GM20431 (cell line): ENCODE measurements around the gene FGF9.

ENCODE experiments used
- in situ Hi-C: fragments of 300-500 bp; cut with MseI, MboI; formaldehyde crosslinking; loops from one replicate; pipeline ENCODE4 v1.15.0; 2020; ENCODE audit warnings: low sequenced_read_pairs; ENCODE audit not compliant: unreplicated experiment

Gene FGF9

GRCh38 chr13:21670883-21671619 is at the start of gene FGF9:
Gene FGF9, plus strand, starts transcription at chr13:21671073. Its CDS starts 840 bp downstream, at chr13:21671913.
- in situ Hi-C loops = no loop called here

DNA sequence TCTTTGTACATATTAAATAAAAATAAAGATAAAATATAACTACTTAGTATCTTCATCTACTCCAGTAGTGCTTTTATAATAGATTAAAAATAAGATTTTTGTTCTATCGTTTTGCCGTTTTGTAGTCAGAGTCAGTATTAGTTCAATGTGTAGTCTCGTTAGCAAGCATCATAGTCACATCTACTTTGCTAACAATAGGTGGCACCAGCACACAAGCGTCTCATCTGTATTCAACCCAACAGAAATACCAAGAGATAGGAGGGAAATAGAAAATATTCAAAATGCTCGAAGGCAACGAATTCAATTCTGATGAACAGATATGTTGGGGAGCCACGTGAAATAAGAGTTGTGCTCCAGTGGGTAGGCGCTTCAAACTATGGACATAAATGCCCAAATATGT is 45.5 kb upstream of the FGF9 start:
- in situ Hi-C loops = loop anchor here (25.0 kb wide), 2 partner anchors 662 to 1112 kb away; no protein-coding TSS in a partner anchor

GRCh38 chr13:21632196-21632595 is 38.7 kb upstream of the FGF9 start:
- in situ Hi-C loops = loop anchor here (25.0 kb wide), 2 partner anchors 655 to 1105 kb away; no protein-coding TSS in a partner anchor

DNA sequence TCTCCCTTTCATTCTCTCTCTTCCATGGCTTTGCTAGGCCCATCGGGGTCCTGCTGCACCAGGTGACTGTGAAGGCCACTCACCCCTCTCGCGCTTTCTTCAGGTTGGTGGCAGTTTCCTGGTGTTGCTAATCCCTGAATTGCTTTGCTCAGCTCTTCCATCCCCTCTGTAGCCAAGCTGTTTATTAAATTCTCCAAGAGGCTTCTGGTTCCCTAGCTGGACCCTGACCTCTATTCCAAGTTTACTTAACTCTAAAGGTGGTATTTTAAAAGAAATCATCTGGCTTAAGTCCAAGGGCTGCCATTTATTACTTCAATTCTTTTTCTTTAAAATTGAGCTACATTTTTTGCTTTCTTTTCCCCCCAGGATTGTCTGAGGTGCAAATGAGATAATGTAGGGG is 34.2 kb upstream of the FGF9 start:
- in situ Hi-C loops = loop anchor here (25.0 kb wide), 2 partner anchors 651 to 1101 kb away; no protein-coding TSS in a partner anchor

DNA sequence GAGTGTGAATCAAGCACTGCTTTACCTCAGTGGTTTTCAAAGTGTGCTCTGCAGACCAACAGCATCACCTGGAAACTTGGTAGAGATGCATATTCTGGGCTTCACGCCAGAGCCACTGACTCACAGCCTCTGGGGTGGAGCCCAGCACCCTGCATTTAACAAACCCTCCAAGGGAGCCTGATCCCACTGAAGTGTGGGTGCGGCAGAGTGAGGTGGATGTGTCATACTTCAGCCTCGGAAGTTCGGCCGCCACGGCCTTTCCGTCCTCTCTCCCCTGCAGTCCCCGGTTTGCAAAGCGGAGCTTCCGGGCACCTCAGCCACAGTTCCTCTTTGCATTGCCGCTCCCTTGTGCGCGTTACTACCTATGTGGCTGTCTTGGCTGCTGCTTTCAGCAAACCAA is 33.6 kb upstream of the FGF9 start:
- in situ Hi-C loops = loop anchor here (25.0 kb wide), 2 partner anchors 650 to 1100 kb away; no protein-coding TSS in a partner anchor

DNA sequence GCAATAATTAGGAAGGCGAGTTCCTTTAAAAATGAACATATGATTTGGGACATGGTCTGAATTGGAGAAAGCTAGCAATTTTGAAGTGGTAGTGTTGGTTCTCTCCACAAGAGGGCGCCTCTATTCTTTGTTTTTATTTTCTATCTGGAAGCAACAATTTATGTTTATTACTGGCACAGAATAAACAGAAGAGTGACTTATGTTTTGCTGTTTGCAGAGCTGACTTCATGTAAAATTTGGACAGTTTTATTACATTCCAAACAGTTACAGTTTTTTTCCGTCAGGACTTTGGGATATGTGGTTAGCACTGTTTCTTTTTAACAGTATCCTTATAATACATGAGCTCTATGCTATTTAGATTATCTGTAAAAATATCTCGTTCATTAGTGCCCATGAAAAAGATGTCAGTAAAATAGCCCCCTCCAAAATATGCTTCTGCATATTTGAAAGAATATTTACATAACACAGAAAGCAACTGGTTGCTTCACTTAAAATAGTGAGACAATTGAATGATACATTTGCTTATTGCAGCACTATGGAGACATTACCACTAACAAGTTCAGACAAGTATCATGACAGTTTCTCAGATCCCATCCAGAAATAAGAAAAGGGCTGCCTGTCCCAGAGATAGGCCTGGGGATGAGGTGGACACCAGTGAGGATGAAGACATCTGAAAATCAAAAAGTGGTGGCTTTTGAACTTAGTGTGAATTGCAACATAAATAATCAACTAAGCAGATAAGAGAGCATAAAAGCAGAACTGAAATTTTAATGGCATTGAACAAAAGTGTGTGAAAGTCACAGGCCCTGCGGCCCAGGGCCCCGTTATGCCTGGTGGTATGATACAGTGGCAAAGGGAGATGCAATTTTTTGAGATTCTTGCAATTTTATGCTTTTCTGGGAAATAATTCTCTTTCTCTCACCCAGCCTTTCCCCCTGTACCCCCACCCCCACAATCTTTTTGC is 32.3 kb upstream of the FGF9 start:
- in situ Hi-C loops = loop anchor here (25.0 kb wide), 2 partner anchors 649 to 1099 kb away; no protein-coding TSS in a partner anchor

GRCh38 chr13:21639561-21639960 is 31.3 kb upstream of the FGF9 start:
- in situ Hi-C loops = loop anchor here (25.0 kb wide), 2 partner anchors 648 to 1098 kb away; no protein-coding TSS in a partner anchor

- in situ Hi-C loops = loop anchor here (25.0 kb wide), 2 partner anchors 646 to 1096 kb away; no protein-coding TSS in a partner anchor
Measured at GRCh38 chr13:21641629-21642028, 29.2 kb upstream of the FGF9 start.

DNA sequence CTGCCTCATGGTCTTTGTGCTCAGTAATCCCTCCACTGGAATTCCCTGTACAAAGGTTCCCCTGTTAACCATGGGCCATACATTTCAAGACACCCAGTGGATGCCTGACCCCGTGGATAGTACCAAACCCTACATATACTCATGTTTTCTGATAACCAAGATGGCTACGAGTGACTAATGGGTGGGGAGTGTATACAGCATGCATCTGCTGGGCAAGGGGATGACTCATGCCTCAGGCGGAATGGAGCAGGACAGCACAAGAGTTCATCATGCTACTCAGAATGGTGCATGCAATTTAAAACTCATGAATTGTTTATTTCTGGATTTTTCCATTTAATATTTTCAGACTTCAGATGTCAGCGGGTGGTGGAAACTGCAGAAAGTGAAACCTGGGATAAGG is 13.3 kb upstream of the FGF9 start:
- in situ Hi-C loops = no loop called here

- in situ Hi-C loops = no loop called here
Measured at GRCh38 chr13:21659087-21659486, 11.8 kb upstream of the FGF9 start.

DNA sequence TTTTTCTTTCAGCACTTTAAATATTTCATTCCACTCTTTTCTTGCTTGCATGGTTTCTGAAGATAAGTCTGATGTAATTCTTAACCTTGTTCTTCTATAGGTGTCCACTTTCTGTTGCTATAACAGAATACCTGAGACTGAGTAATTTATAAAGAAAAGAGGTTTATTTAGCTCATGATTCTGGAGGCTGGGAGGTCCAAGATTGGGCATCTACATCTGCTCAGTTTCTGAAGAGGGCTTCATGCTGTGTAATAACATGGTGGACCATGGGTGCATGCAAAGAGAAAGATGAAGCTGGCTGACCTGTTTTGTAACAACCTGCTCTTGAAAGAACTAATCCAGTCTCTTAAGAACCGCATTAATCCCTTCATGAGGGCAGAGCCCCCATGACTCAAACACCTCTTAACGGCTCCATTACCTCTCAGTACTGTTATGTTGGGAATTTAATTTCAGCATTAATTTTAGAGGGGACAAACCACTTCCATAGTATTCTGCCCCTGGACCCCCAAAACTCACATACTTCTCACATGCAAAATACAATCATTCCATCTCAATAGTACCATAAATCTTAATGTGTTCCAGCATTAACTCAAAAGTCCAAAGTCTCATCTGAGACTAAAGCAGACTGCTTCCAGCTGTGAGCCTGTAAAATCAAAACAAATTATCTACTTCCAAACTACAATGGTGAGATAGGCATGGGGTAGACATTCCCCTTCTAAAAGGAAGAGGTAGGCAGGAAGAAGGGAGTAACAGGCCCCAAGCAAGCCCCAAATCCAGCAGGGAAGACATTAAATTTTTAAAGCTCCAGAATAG is 9.6 kb upstream of the FGF9 start:
- in situ Hi-C loops = no loop called here

- in situ Hi-C loops = no loop called here
Measured at GRCh38 chr13:21663197-21663596, 7.7 kb upstream of the FGF9 start.

DNA sequence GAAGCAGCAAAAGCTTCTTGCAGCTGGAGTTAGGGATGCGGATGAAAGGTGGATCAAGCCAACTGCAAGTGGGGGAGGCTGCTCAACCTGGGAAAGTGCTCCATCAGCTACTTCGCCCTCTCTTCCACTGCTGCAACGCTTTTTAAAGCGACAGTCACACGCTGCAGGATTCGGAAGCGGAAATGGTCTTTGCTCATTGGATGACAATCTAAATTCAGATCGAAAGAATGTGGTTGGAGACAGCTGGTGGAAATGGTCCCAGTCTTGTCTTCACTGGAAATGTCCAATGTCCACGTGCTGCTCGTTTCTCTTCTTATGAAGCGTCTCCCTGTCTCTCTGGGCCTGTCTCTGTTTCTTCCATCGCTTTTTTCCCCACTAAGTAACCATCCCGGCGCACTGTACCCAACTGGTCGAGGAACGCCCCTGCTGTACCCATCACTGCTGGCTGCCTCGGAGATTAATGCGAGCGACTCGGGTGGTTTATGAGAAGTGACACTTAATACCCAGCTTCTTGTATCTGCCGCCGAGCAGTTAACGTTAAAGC is 2.1 kb upstream of the FGF9 start:
- in situ Hi-C loops = no loop called here

GRCh38 chr13:21670006-21670882 is 629 bp upstream of the FGF9 start:
- in situ Hi-C loops = no loop called here

- in situ Hi-C loops = no loop called here
Measured at GRCh38 chr13:21671620-21672286, 880 bp downstream of the FGF9 start.

DNA sequence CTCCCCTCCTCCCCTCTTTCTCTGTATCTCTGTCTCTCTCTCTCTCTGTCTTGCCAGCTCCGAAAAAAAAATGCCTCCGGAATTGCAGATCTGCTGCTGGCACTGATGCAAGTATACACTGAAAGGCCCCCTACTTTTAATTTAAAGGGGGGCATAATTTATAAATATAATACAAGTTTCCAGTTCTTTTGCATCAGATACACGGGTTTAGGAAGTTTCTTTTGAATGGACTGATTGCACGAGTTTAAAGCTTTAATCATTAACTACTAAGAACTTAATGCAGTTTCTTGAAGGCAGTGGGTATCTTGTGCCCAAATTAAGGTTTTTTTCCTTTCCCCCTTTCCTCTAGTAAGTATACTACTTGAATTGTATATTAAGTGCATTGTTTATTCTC is 1.4 kb downstream of the FGF9 start:
- in situ Hi-C loops = no loop called here

- in situ Hi-C loops = no loop called here
Measured at GRCh38 chr13:21672796-21673538, 2.1 kb downstream of the FGF9 start.

GRCh38 chr13:21673539-21673788 is 2.6 kb downstream of the FGF9 start:
- in situ Hi-C loops = no loop called here
